H1 (cell line): ENCODE results near the gene TMC6. TPM values are rescaled to one million over a fixed set of nuclear protein-coding genes. Genes with fewer than 3 reads are reported as not detected.

Source experiments
- CTCF ChIA-PET: fragments of 300-600 bp; sonication (Branson Sonifier 250); formaldehyde crosslinking; loops from one replicate; lab custom pipeline; 2021; ENCODE audit not compliant: partially characterized antibody; lab: Charles Lee
- POLR2A ChIA-PET: fragments of 300-600 bp; sonication (Branson Sonifier 250); formaldehyde crosslinking; loops from one replicate; lab custom pipeline; 2021; ENCODE audit warnings: inconsistent platforms; ENCODE audit not compliant: partially characterized antibody; lab: Charles Lee
- DNase-seq, 2 experiments: peaks; one replicate each; pipeline versions ENCODE4 v3.0.0 to v3.0.0-alpha.2; 2010 to 2022; ENCODE audit warnings: low spot score in 2 of 2, low read depth in 1 of 2, mixed read lengths in 1 of 2
- FAIRE-seq: peaks from 2 replicates; lab custom pipeline; 2011; peaks lifted over from hg19 to GRCh38; lab: Jason Lieb, UNC
- H2AFZ ChIP-seq: 2 replicates; pipeline ENCODE4 v1.8.1; 2012; ENCODE audit warnings: low read length, inconsistent platforms
- H2AK5ac ChIP-seq: 2 replicates; pipeline ENCODE4 v1.6.1; 2013; ENCODE audit warnings: low read depth, low read length
- H2BK120ac ChIP-seq: replicated peaks from 2 replicates; pipeline ENCODE3; 2013; ENCODE audit warnings: low read depth, low read length, inconsistent platforms
- H2BK12ac ChIP-seq: 2 replicates; pipeline ENCODE4 v1.6.1; 2013; ENCODE audit warnings: low read depth, low read length
- H2BK15ac ChIP-seq: 2 replicates; pipeline ENCODE4 v1.6.1; 2013; ENCODE audit warnings: low read length
- H2BK20ac ChIP-seq: 2 replicates; pipeline ENCODE4 v1.6.1; 2013; ENCODE audit warnings: low read length
- H2BK5ac ChIP-seq: 2 replicates; pipeline ENCODE4 v1.6.1; 2013; ENCODE audit warnings: low read depth, low read length
- H3K14ac ChIP-seq: 2 replicates; pipeline ENCODE4 v1.6.1; 2013; ENCODE audit warnings: inconsistent platforms; ENCODE audit not compliant: insufficient read length
- H3K18ac ChIP-seq: 2 replicates; pipeline ENCODE4 v1.6.1; 2013; ENCODE audit warnings: low read length; ENCODE audit errors: extremely low read depth
- H3K23ac ChIP-seq: 2 replicates; pipeline ENCODE4 v1.6.1; 2013; ENCODE audit warnings: inconsistent platforms; ENCODE audit not compliant: insufficient read length
- H3K23me2 ChIP-seq: 2 replicates; pipeline ENCODE4 v1.6.1; 2013; ENCODE audit warnings: low read depth, low read length
- H3K27ac ChIP-seq: 2 replicates; pipeline ENCODE4 v1.6.1; 2011; ENCODE audit warnings: low read depth, low read length, inconsistent platforms
- H3K27me3 ChIP-seq, 4 experiments: replicated peaks in 1 of 4; 1 replicate in 1 of 4; 2 replicates in 3 of 4; pipeline versions ENCODE4 v1.6.1 to v1.8.1; 2011 to 2013; ENCODE audit warnings: low read length in 3 of 4, mild to moderate bottlenecking in 3 of 4, inconsistent platforms in 2 of 4, mixed read lengths in 2 of 4, moderate library complexity in 1 of 4; ENCODE audit not compliant: control insufficient read depth in 3 of 4, insufficient read depth in 3 of 4; ENCODE audit errors: extremely low read depth in 1 of 4
- H3K36me3 ChIP-seq, 4 experiments: 2 replicates each; pipeline versions ENCODE4 v1.6.1 to v1.8.1; 2011 to 2013; ENCODE audit warnings: mild to moderate bottlenecking in 4 of 4, low read length in 3 of 4, moderate library complexity in 2 of 4, control low read depth in 1 of 4, inconsistent platforms in 1 of 4; ENCODE audit not compliant: insufficient read depth in 4 of 4, control insufficient read depth in 2 of 4
- H3K4ac ChIP-seq: replicated peaks from 2 replicates; pipeline ENCODE3; 2013; ENCODE audit warnings: low read length, low read depth, mixed read lengths, inconsistent platforms; ENCODE audit not compliant: insufficient read length
- H3K4me1 ChIP-seq, 4 experiments: replicated peaks in 1 of 4; 1 replicate in 1 of 4; 2 replicates in 3 of 4; pipeline versions ENCODE4 v1.6.1 to v1.8.1; 2011 to 2013; ENCODE audit warnings: low read length in 3 of 4, inconsistent platforms in 2 of 4, mixed read lengths in 1 of 4; ENCODE audit not compliant: insufficient read depth in 4 of 4, control insufficient read depth in 3 of 4
- H3K4me2 ChIP-seq, 2 experiments: 2 replicates each; pipeline versions ENCODE4 v1.6.1 to v1.8.1; 2011 to 2013; ENCODE audit warnings: low read depth in 2 of 2, low read length in 2 of 2, control low read depth in 1 of 2, inconsistent platforms in 1 of 2, mild to moderate bottlenecking in 1 of 2; ENCODE audit not compliant: insufficient read depth in 1 of 2
- H3K4me3 ChIP-seq, 4 experiments: fragments of 200-600, 300-600 bp in 1 of 4; sonication (generic), shearing (Covaris generic), sonication (Bioruptor Twin) in 1 of 4; 2 replicates each; pipeline versions ENCODE4 v1.5.1 to v1.8.1; 2011 to 2016; ENCODE audit warnings: low read length in 4 of 4, low read depth in 3 of 4, control low read depth in 2 of 4, inconsistent platforms in 2 of 4, mild to moderate bottlenecking in 2 of 4, mixed read lengths in 1 of 4, moderate library complexity in 1 of 4; ENCODE audit not compliant: insufficient read depth in 2 of 4; ENCODE audit errors: extremely low read depth in 1 of 4
- H3K56ac ChIP-seq: replicated peaks from 2 replicates; pipeline ENCODE3; 2013; ENCODE audit warnings: low read depth, mild to moderate bottlenecking, mixed read lengths, low read length, inconsistent platforms; ENCODE audit not compliant: insufficient read length
- H3K79me1 ChIP-seq: 2 replicates; pipeline ENCODE4 v1.6.1; 2013; ENCODE audit warnings: low read depth, low read length, control low read depth
- H3K79me2 ChIP-seq, 2 experiments: 2 replicates each; pipeline versions ENCODE4 v1.6.1 to v1.8.1; 2012 to 2013; ENCODE audit warnings: low read length in 2 of 2, mild to moderate bottlenecking in 2 of 2, inconsistent platforms in 1 of 2; ENCODE audit not compliant: insufficient read depth in 2 of 2, control insufficient read depth in 1 of 2
- H3K9ac ChIP-seq, 4 experiments: replicated peaks in 1 of 4; 1 replicate in 1 of 4; 2 replicates in 3 of 4; pipeline versions ENCODE4 v1.6.1 to v1.8.1; 2011 to 2013; ENCODE audit warnings: low read depth in 3 of 4, low read length in 3 of 4, control low read depth in 2 of 4, mild to moderate bottlenecking in 2 of 4, moderate library complexity in 2 of 4, inconsistent platforms in 1 of 4; ENCODE audit errors: extremely low read depth in 1 of 4
- H3K9me3 ChIP-seq, 2 experiments: 2 replicates each; pipeline versions ENCODE4 v1.6.1 to v1.8.1; 2012 to 2013; ENCODE audit warnings: mild to moderate bottlenecking in 2 of 2, moderate library complexity in 2 of 2, control low read depth in 1 of 2, inconsistent platforms in 1 of 2, low read depth in 1 of 2, low read length in 1 of 2, mixed read lengths in 1 of 2; ENCODE audit not compliant: insufficient read depth in 2 of 2
- H4K20me1 ChIP-seq, 2 experiments: replicated peaks in 1 of 2; 2 replicates each; pipeline versions ENCODE3 to v1.8.1; 2011 to 2013; ENCODE audit warnings: inconsistent platforms in 2 of 2, low read length in 2 of 2, mild to moderate bottlenecking in 1 of 2; ENCODE audit not compliant: insufficient read depth in 2 of 2, control insufficient read depth in 1 of 2
- H4K5ac ChIP-seq: 2 replicates; pipeline ENCODE4 v1.6.1; 2013; ENCODE audit warnings: low read length, low read depth, mixed read lengths, inconsistent platforms; ENCODE audit not compliant: insufficient read length
- H4K8ac ChIP-seq: 2 replicates; pipeline ENCODE4 v1.8.0; 2013; ENCODE audit warnings: mild to moderate bottlenecking, moderate library complexity, low read length, inconsistent platforms; ENCODE audit not compliant: insufficient read depth; ENCODE audit errors: extremely low read depth
- H4K91ac ChIP-seq: replicated peaks from 2 replicates; pipeline ENCODE3; 2013; ENCODE audit warnings: low read length, mixed read lengths, inconsistent platforms; ENCODE audit not compliant: insufficient read length
- BACH1 ChIP-seq: IDR thresholded peaks from 2 replicates; pipeline ENCODE4 v1.6.1; 2012; ENCODE audit warnings: low read length, improper control_type of control experiment
- CBX5 ChIP-seq: fragments of 300-800, 300-1000 bp; sonication (generic); IDR thresholded peaks from 2 replicates; pipeline ENCODE4 v1.7.1; 2016; ENCODE audit warnings: antibody characterized with exemption, low read length, low read depth
- JUN ChIP-seq: IDR thresholded peaks from 2 replicates; pipeline ENCODE4 v1.6.1; 2011; ENCODE audit warnings: low read depth, mild to moderate bottlenecking, improper control_type of control experiment, low read length
- POLR2A ChIP-seq, 2 experiments: IDR thresholded peaks; 1 replicate in 1 of 2; 2 replicates in 1 of 2; pipeline ENCODE4 v1.6.1; 2011; ENCODE audit warnings: low read depth in 2 of 2, low read length in 2 of 2, mild to moderate bottlenecking in 2 of 2; ENCODE audit errors: control extremely low read depth in 1 of 2
- TCF12 ChIP-seq: IDR thresholded peaks from 2 replicates; pipeline ENCODE4 v1.6.1; 2011; ENCODE audit warnings: low read depth, mild to moderate bottlenecking, low read length
- WGBS, 2 experiments: shearing (Covaris generic) in 1 of 2; methylation state at CpG; one replicate each; pipeline versions ENCODE4 v1.1.6 to v1.1.7; 2013 to 2015; ENCODE audit warnings: low lambda C conversion rate in 2 of 2, mixed read lengths in 2 of 2, inconsistent platforms in 1 of 2, low coverage in 1 of 2, missing lambda C conversion rate in 1 of 2; ENCODE audit not compliant: insufficient replicate concordance in 2 of 2, insufficient coverage in 1 of 2, insufficient read length in 1 of 2; ENCODE audit errors: extremely low coverage in 1 of 2, missing lambda C conversion rate in 1 of 2; 5-methylcytosine and 5-hydroxymethylcytosine counted together
- polyA plus RNA-seq, 7 experiments: library from polyadenylated mRNA; depleted of rRNA in 3 of 7; stranded (reverse) in 5 of 7; unstranded in 2 of 7; fragments of >200 nt in 5 of 7; fragments of 200-250 nt in 2 of 7; gene quantifications; 1 replicate in 5 of 7; 2 replicates in 1 of 7; 4 replicates in 1 of 7; pipeline versions ENCODE4 v1.2.1 to v1.2.3, GENCODE V29; 2011 to 2013; ENCODE audit warnings: missing spikeins in 2 of 7, mixed read lengths in 2 of 7
- total RNA-seq: library from RNA; stranded (reverse); fragmentation: NEBNext Ultra II Directional; extraction: Animal tissue kit (Norgen Biotek cat#: 25700); gene quantifications from 2 replicates; pipeline ENCODE4 v1.2.1, GENCODE V29; 2021

Gene TMC6
- total and polyA plus RNA-seq, 2 of the 8 experiments (the other 6 are each of a cell fraction or from before 2014, with no cell fraction given) = 39.4 to 77.6 TPM

- Histone ChIP-seq H3K9ac (no peak overlapping the region), H3K4me3 (no peak overlapping the region), H3K79me2 (no peaks in the 10 kb centered on the region), H2BK5ac (no peak overlapping the region), H4K5ac (no peak overlapping the region), H2BK12ac (no peak overlapping the region), H3K4me1 (no peaks in the 10 kb centered on the region), H3K9me3 (peaks cover 0 to 3% of the 10 kb centered on the region in 2 experiments; a peak in 1 of 4 replicates), H3K36me3 (peaks cover 2 to 39% (median 29%) of the 10 kb centered on the region in 4 experiments; a peak in 6 of 8 replicates), H2AK5ac (no peak overlapping the region), H4K20me1 (peaks cover 0 to 2% of the 10 kb centered on the region in 2 experiments), H2BK20ac (no peak overlapping the region), H3K27ac (no peak overlapping the region), H3K79me1 (no peaks in the 10 kb centered on the region), H3K23ac (no peak overlapping the region), H3K4me2 (no peak overlapping the region), H3K27me3 (no peaks in the 10 kb centered on the region), H3K56ac (no peak overlapping the region), H2AFZ (no peak overlapping the region), H3K4ac (no peak overlapping the region), H2BK15ac (no peak overlapping the region), H3K14ac (no peak overlapping the region), H3K23me2 (no peaks in the 10 kb centered on the region), H4K91ac (no peak overlapping the region), H4K8ac (no peak overlapping the region), H3K18ac (no peak overlapping the region), H2BK120ac (no peak overlapping the region)
- ChIA-PET POLR2A (interaction anchor here (0.9 kb wide), 1 partner anchor 68 kb away, joined by 4 read pairs; no protein-coding TSS in a partner anchor), CTCF (interaction anchor here (0.6 to 2.5 kb wide), 4 partner anchors 10 to 481 kb away, joined by 3 to 9 read pairs (median 6); no protein-coding TSS in a partner anchor)
- WGBS, 2 experiments = 92% methylated on average over 13 of the region's 13 CpGs; no CpG with 5 or more reads in 1 of the 2 experiments
- FAIRE-seq (no peak), DNase-seq (no peak)
- TF ChIP-seq CBX5 (no peak), BACH1 (no peak), TCF12 (no peak), POLR2A (IDR thresholded peaks at IDR 0.05; ENCODE audit: control extremely low read depth in 1 of 2, low read depth in 2 of 2, low read length in 2 of 2) (no peak), JUN (no peak)
Observed at GRCh38 chr17:78105551-78105950, 23.0 kb downstream of the TMC6 start.
